Trophoblast cell (in vitro differentiated cells and primary cell): Measurements from ENCODE around the gene C12orf57.

Source experiments
- DNase-seq, 2 donors: peaks; one replicate each; pipeline ENCODE4 v3.0.0-alpha.2; 2016
- H2AFZ ChIP-seq: 2 replicates; pipeline ENCODE4 v1.6.1; 2013; ENCODE audit warnings: low read length, moderate library complexity, mild to moderate bottlenecking; ENCODE audit not compliant: insufficient read depth, poor library complexity
- H2AK5ac ChIP-seq: 2 replicates; pipeline ENCODE4 v1.6.1; 2013; ENCODE audit warnings: mild to moderate bottlenecking, low read length
- H2BK120ac ChIP-seq: 2 replicates; pipeline ENCODE4 v1.6.1; 2013; ENCODE audit warnings: low read length, mild to moderate bottlenecking, moderate library complexity; ENCODE audit not compliant: insufficient read depth, poor library complexity
- H2BK12ac ChIP-seq: 2 replicates; pipeline ENCODE4 v1.6.1; 2013; ENCODE audit warnings: mild to moderate bottlenecking, low read length, moderate library complexity
- H2BK5ac ChIP-seq: 2 replicates; pipeline ENCODE4 v1.6.1; 2013; ENCODE audit warnings: low read length, low read depth, moderate library complexity, mild to moderate bottlenecking; ENCODE audit not compliant: poor library complexity
- H3K14ac ChIP-seq: 2 replicates; pipeline ENCODE4 v1.6.1; 2013; ENCODE audit warnings: mild to moderate bottlenecking, low read length
- H3K18ac ChIP-seq: 2 replicates; pipeline ENCODE4 v1.6.1; 2013; ENCODE audit warnings: mild to moderate bottlenecking, low read length
- H3K23ac ChIP-seq: 2 replicates; pipeline ENCODE4 v1.6.1; 2013; ENCODE audit warnings: low read length
- H3K27ac ChIP-seq: 2 replicates; pipeline ENCODE4 v1.5.1; 2013; ENCODE audit warnings: low read depth, mild to moderate bottlenecking, inconsistent platforms, low read length, moderate library complexity
- H3K27me3 ChIP-seq: 2 replicates; pipeline ENCODE4 v1.6.1; 2013; ENCODE audit warnings: inconsistent platforms, mild to moderate bottlenecking, low read length, moderate library complexity; ENCODE audit not compliant: insufficient read depth
- H3K36me3 ChIP-seq, 2 experiments: 1 replicate in 1 of 2; 2 replicates in 1 of 2; pipeline ENCODE4 v1.6.1; 2013; ENCODE audit warnings: low read length in 2 of 2, mild to moderate bottlenecking in 2 of 2, moderate library complexity in 1 of 2; ENCODE audit not compliant: insufficient read depth in 2 of 2, control insufficient read depth in 1 of 2
- H3K4ac ChIP-seq: 2 replicates; pipeline ENCODE4 v1.6.1; 2013; ENCODE audit warnings: low read depth, mild to moderate bottlenecking, low read length, moderate library complexity
- H3K4me1 ChIP-seq, 2 experiments: 1 replicate in 1 of 2; 2 replicates in 1 of 2; pipeline ENCODE4 v1.6.1; 2013; ENCODE audit warnings: low read length in 2 of 2, mild to moderate bottlenecking in 2 of 2, moderate library complexity in 1 of 2; ENCODE audit not compliant: insufficient read depth in 2 of 2, control insufficient read depth in 1 of 2
- H3K4me2 ChIP-seq: 2 replicates; pipeline ENCODE4 v1.6.1; 2013; ENCODE audit warnings: inconsistent platforms, mild to moderate bottlenecking, low read length, moderate library complexity
- H3K4me3 ChIP-seq: 2 replicates; pipeline ENCODE4 v1.5.1; 2013; ENCODE audit warnings: mild to moderate bottlenecking, low read depth, low read length, inconsistent platforms
- H3K79me1 ChIP-seq: one replicate; pipeline ENCODE4 v1.6.1; 2013; ENCODE audit warnings: low read length
- H3K79me2 ChIP-seq: 2 replicates; pipeline ENCODE4 v1.6.1; 2013; ENCODE audit warnings: low read length, mild to moderate bottlenecking; ENCODE audit not compliant: control insufficient read depth, insufficient read depth, poor library complexity
- H3K9ac ChIP-seq: 2 replicates; pipeline ENCODE4 v1.6.1; 2013; ENCODE audit warnings: mild to moderate bottlenecking, low read length
- H3K9me3 ChIP-seq: 2 replicates; pipeline ENCODE4 v1.6.1; 2013; ENCODE audit warnings: low read depth, mild to moderate bottlenecking, control low read depth, inconsistent platforms, low read length; ENCODE audit not compliant: insufficient read depth
- H4K12ac ChIP-seq: 2 replicates; pipeline ENCODE4 v1.6.1; 2013; ENCODE audit warnings: low read depth, mild to moderate bottlenecking, low read length, moderate library complexity
- H4K8ac ChIP-seq: 2 replicates; pipeline ENCODE4 v1.6.1; 2013; ENCODE audit warnings: low read depth, mild to moderate bottlenecking, low read length, moderate library complexity
- H4K91ac ChIP-seq: one replicate; pipeline ENCODE4 v1.6.1; 2013; ENCODE audit warnings: low read depth, mild to moderate bottlenecking, low read length, moderate library complexity
- WGBS: extraction: QIAGEN DNeasy Blood & Tissue Kit; methylation state at CpG from one replicate; pipeline ENCODE4 v1.1.7; 2013; ENCODE audit warnings: missing lambda C conversion rate; ENCODE audit not compliant: insufficient read length, insufficient coverage; ENCODE audit errors: extremely low coverage; 5-methylcytosine and 5-hydroxymethylcytosine counted together

The C12orf57 gene

GRCh38 chr12:6946033-6946919 is 2.5 kb downstream of the C12orf57 start:
- Histone ChIP-seq H3K36me3 (peaks cover 5 to 6% of the 10 kb centered on the region in 2 experiments), H2BK5ac (peak overlapping the region; percentile 28), H3K79me2 (peaks cover 2% of the 10 kb centered on the region), H4K8ac (peak overlapping the region; percentile 89), H3K4me1 (peaks cover 17 to 18% of the 10 kb centered on the region in 2 experiments), H3K27me3 (no peaks in the 10 kb centered on the region), H3K18ac (peak overlapping the region; percentile 28), H3K9me3 (peaks cover 2% of the 10 kb centered on the region), H2BK12ac (no peak overlapping the region), H4K91ac (peak overlapping the region; percentile 80), H3K79me1 (peaks cover 15% of the 10 kb centered on the region), H2AK5ac (peak overlapping the region; percentile 49), H3K9ac (peak overlapping the region; percentile 45), H3K14ac (peak overlapping the region; percentile 47), H3K4me3 (peak overlapping the region; percentile 73), H2AFZ (peak overlapping the region; percentile 64), H4K12ac (peak overlapping the region; percentile 84), H3K4ac (peak overlapping the region; percentile 8), H3K23ac (no peak overlapping the region), H3K27ac (peak overlapping the region; percentile 71), H2BK120ac (peak overlapping the region; percentile 7), H3K4me2 (peak overlapping the region; percentile 78)
- no CpG with 5 or more reads among the region's 32 CpGs for WGBS
- peak; percentile 97 to 98 for DNase-seq

- Histone ChIP-seq H3K36me3 (no peaks in the 10 kb centered on the region), H4K8ac (peak overlapping the region; percentile 89), H4K91ac (peak overlapping the region; percentile 48), H2AK5ac (peak overlapping the region; percentile 1), H3K14ac (peak overlapping the region; percentile 47), H3K9ac (no peak overlapping the region), H3K4ac (peak overlapping the region; percentile 8), H3K18ac (peak overlapping the region; percentile 28), H3K9me3 (peaks cover 2% of the 10 kb centered on the region), H2BK5ac (peak overlapping the region; percentile 28), H3K23ac (no peak overlapping the region), H3K4me2 (peak overlapping the region; percentile 78), H3K79me1 (peaks cover 15% of the 10 kb centered on the region), H2BK12ac (no peak overlapping the region), H4K12ac (peak overlapping the region; percentile 84), H3K4me3 (peak overlapping the region; percentile 73), H2AFZ (peak overlapping the region; percentile 64), H3K4me1 (peaks cover 17 to 19% of the 10 kb centered on the region in 2 experiments), H2BK120ac (peak overlapping the region; percentile 7), H3K79me2 (peaks cover 2% of the 10 kb centered on the region), H3K27ac (no peak overlapping the region), H3K27me3 (no peaks in the 10 kb centered on the region)
- no peak for DNase-seq
- WGBS: no CpG with 5 or more reads among the region's 8 CpGs
These were observed 3.1 kb downstream of the C12orf57 start for GRCh38 chr12:6946920-6947374.

GRCh38 chr12:6947615-6948014 is 3.8 kb downstream of the C12orf57 start:
- Histone ChIP-seq H4K91ac (no peak overlapping the region), H3K79me1 (peaks cover 15% of the 10 kb centered on the region), H2BK5ac (no peak overlapping the region), H3K4me2 (no peak overlapping the region), H3K14ac (no peak overlapping the region), H3K4me3 (no peak overlapping the region), H2AK5ac (no peak overlapping the region), H3K4ac (no peak overlapping the region), H3K36me3 (no peaks in the 10 kb centered on the region), H3K27ac (no peak overlapping the region), H2AFZ (no peak overlapping the region), H3K27me3 (no peaks in the 10 kb centered on the region), H2BK120ac (no peak overlapping the region), H3K79me2 (peaks cover 2% of the 10 kb centered on the region), H3K9ac (no peak overlapping the region), H2BK12ac (no peak overlapping the region), H4K12ac (no peak overlapping the region), H3K23ac (no peak overlapping the region), H3K4me1 (peaks cover 15 to 19% of the 10 kb centered on the region in 2 experiments), H3K9me3 (no peaks in the 10 kb centered on the region), H3K18ac (no peak overlapping the region), H4K8ac (no peak overlapping the region)
- no CpG with 5 or more reads among the region's 8 CpGs for whole genome bisulfite sequencing
- no peak for DNase-seq

- Histone ChIP-seq H3K4me2 (no peak overlapping the region), H3K27ac (no peak overlapping the region), H3K14ac (no peak overlapping the region), H3K18ac (no peak overlapping the region), H3K79me1 (peaks cover 14% of the 10 kb centered on the region), H3K27me3 (no peaks in the 10 kb centered on the region), H2BK5ac (no peak overlapping the region), H2BK12ac (no peak overlapping the region), H3K36me3 (no peaks in the 10 kb centered on the region), H4K8ac (no peak overlapping the region), H3K4me3 (no peak overlapping the region), H3K79me2 (peaks cover 2% of the 10 kb centered on the region), H3K4me1 (peaks cover 15 to 19% of the 10 kb centered on the region in 2 experiments), H2AK5ac (no peak overlapping the region), H2AFZ (no peak overlapping the region), H3K23ac (no peak overlapping the region), H4K12ac (no peak overlapping the region), H3K4ac (no peak overlapping the region), H3K9ac (no peak overlapping the region), H3K9me3 (no peaks in the 10 kb centered on the region), H2BK120ac (no peak overlapping the region), H4K91ac (no peak overlapping the region)
- no peak for DNase-seq
- no CpG with 5 or more reads among the region's 15 CpGs for whole genome bisulfite sequencing
These were observed 5.2 kb downstream of the C12orf57 start for GRCh38 chr12:6948873-6949594.
